ENCODE data around the gene GOLT1B. TPM values are rescaled to one million over a fixed set of nuclear protein-coding genes. Genes with fewer than 3 reads are reported as not detected.
A peak's percentile ranks its signal among the peaks of the same experiment; 100 is the strongest.
"Not testable (repeated sequence)": the region's sequence is repeated elsewhere in the genome, so short reads cannot be mapped to it uniquely, and the experiment has no call there.

GOLT1B gene
- polyA plus RNA-seq (2013): 23.0 TPM

GRCh38 chr12:21501258-21502163 is at the start of gene GOLT1B, which contains the start of gene RECQL:
GOLT1B (plus strand) TSS chr12:21501789; CDS start chr12:21501924, 135 bp downstream.
RECQL (minus strand) TSS chr12:21501635; CDS start chr12:21499570, 2,065 bp downstream.
- under 1% methylated on average over 56 of the region's 61 CpGs for WGBS (ENCODE audit: insufficient coverage)
- POLR2A ChIA-PET: interaction anchor here (0.7 to 1.6 kb wide), 3 partner anchors 8 to 26 kb away, joined by 4 to 6 read pairs (median 5); no protein-coding TSS in a partner anchor

GRCh38 chr12:21453312-21453852 is 48.2 kb upstream of the GOLT1B start:
- Histone ChIP-seq H3K27me3 (replicated peaks in 2 of 5; ENCODE audit: control insufficient read depth in 4 of 5, insufficient read depth in 5 of 5, low read length in 4 of 5) (no peaks in the 10 kb centered on the region), H3K9me3 (ENCODE audit: control extremely low read depth in 1 of 5, control insufficient read depth in 4 of 5, insufficient read depth in 2 of 5, low read depth in 1 of 5, low read length in 4 of 5) (no peaks in the 10 kb centered on the region), H3K4me1 (ENCODE audit: control extremely low read depth in 1 of 4, control insufficient read depth in 4 of 4, insufficient read depth in 4 of 4, low read length in 3 of 4) (no peaks in the 10 kb centered on the region), H3K36me3 (ENCODE audit: control insufficient read depth in 4 of 4, insufficient read depth in 4 of 4, low read length in 3 of 4) (peaks cover 7 to 29% (median 22%) of the 10 kb centered on the region in 4 experiments), H3K27ac (ENCODE audit: insufficient read depth in 1 of 2, low read depth in 1 of 2, low read length in 2 of 2, poor library complexity in 1 of 2, severe bottlenecking in 2 of 2) (no peak overlapping the region), H3K4me3 (ENCODE audit: control insufficient read depth in 1 of 7, extremely low read depth in 1 of 7, insufficient read depth in 4 of 7, low read depth in 2 of 7, low read length in 6 of 7) (no peak overlapping the region)
- ChIA-PET CTCF (no interaction called here), POLR2A (no interaction called here)
- 100% methylated on average over 1 of the region's 4 CpGs for WGBS (ENCODE audit: insufficient coverage)
- no peak for DNase-seq

More at GRCh38 chr12:21501258-21502163, at the start of gene GOLT1B, which contains the start of gene RECQL:
- CTCF ChIA-PET: no interaction called here
- Histone ChIP-seq H3K27ac (ENCODE audit: insufficient read depth in 1 of 2, low read depth in 1 of 2, low read length in 2 of 2, poor library complexity in 1 of 2, severe bottlenecking in 2 of 2) (peak within 1 kb of the TSS; percentile 78 to 88), H3K36me3 (ENCODE audit: control insufficient read depth in 4 of 4, insufficient read depth in 4 of 4, low read length in 3 of 4) (peaks cover 8 to 18% (median 13%) of the 10 kb centered on the region in 4 experiments), H3K27me3 (replicated peaks in 2 of 5; ENCODE audit: control insufficient read depth in 4 of 5, insufficient read depth in 5 of 5, low read length in 4 of 5) (no peaks in the 10 kb centered on the region), H3K4me1 (ENCODE audit: control extremely low read depth in 1 of 4, control insufficient read depth in 4 of 4, insufficient read depth in 4 of 4, low read length in 3 of 4) (peaks cover 12 to 31% (median 21%) of the 10 kb centered on the region in 4 experiments), H3K9me3 (ENCODE audit: control extremely low read depth in 1 of 5, control insufficient read depth in 4 of 5, insufficient read depth in 2 of 5, low read depth in 1 of 5, low read length in 4 of 5) (no peaks in the 10 kb centered on the region), H3K4me3 (ENCODE audit: control insufficient read depth in 1 of 7, extremely low read depth in 1 of 7, insufficient read depth in 4 of 7, low read depth in 2 of 7, low read length in 6 of 7) (peak within 1 kb of the TSS; percentile 82 to 95 (median 90))
- peak; percentile 96 to 98 (median 98) for DNase-seq

GRCh38 chr12:21456291-21456780 is 45.3 kb upstream of the GOLT1B start:
- H3K36me3 ChIP-seq (ENCODE audit: control insufficient read depth in 4 of 4, insufficient read depth in 4 of 4, low read length in 3 of 4): peaks cover 7 to 38% (median 22%) of the 10 kb centered on the region in 4 experiments
- H3K27ac ChIP-seq (ENCODE audit: insufficient read depth in 1 of 2, low read depth in 1 of 2, low read length in 2 of 2, poor library complexity in 1 of 2, severe bottlenecking in 2 of 2): no peak overlapping the region
- POLR2A ChIA-PET: no interaction called here
- no peak overlapping the region for H3K4me3 ChIP-seq (ENCODE audit: control insufficient read depth in 1 of 7, extremely low read depth in 1 of 7, insufficient read depth in 4 of 7, low read depth in 2 of 7, low read length in 6 of 7)
- no peak for DNase-seq
- CTCF ChIA-PET: no interaction called here
- 67% methylated on average over 3 of the region's 7 CpGs for WGBS (ENCODE audit: insufficient coverage)
- H3K27me3 ChIP-seq (replicated peaks in 2 of 5; ENCODE audit: control insufficient read depth in 4 of 5, insufficient read depth in 5 of 5, low read length in 4 of 5): no peaks in the 10 kb centered on the region
- H3K4me1 ChIP-seq (ENCODE audit: control extremely low read depth in 1 of 4, control insufficient read depth in 4 of 4, insufficient read depth in 4 of 4, low read length in 3 of 4): no peaks in the 10 kb centered on the region
- H3K9me3 ChIP-seq (ENCODE audit: control extremely low read depth in 1 of 5, control insufficient read depth in 4 of 5, insufficient read depth in 2 of 5, low read depth in 1 of 5, low read length in 4 of 5): no peaks in the 10 kb centered on the region

DNA sequence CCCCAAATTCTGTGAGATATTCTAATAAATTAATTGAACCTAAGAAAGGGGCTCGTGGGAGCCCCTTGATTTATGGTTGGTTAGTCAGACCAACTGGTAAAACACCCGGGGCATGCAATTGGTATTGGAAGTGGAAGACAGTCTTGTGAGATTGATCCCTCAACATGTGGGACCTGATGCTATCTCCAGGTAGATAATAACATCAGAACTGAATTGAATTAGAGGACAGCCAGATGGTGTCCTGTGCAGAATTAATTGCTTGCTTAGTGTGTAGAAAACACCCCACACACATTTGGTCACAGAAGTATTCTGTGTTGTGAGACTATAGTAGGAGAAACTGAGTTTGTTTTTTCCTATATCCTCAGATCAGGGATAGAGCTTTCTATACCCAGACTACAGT is 42.1 kb upstream of the GOLT1B start:
- H3K36me3 ChIP-seq (ENCODE audit: control insufficient read depth in 4 of 4, insufficient read depth in 4 of 4, low read length in 3 of 4): peaks cover 9 to 48% (median 18%) of the 10 kb centered on the region in 4 experiments
- H3K4me3 ChIP-seq (ENCODE audit: control insufficient read depth in 1 of 7, extremely low read depth in 1 of 7, insufficient read depth in 4 of 7, low read depth in 2 of 7, low read length in 6 of 7): no peak overlapping the region
- CTCF ChIA-PET: no interaction called here

DNA sequence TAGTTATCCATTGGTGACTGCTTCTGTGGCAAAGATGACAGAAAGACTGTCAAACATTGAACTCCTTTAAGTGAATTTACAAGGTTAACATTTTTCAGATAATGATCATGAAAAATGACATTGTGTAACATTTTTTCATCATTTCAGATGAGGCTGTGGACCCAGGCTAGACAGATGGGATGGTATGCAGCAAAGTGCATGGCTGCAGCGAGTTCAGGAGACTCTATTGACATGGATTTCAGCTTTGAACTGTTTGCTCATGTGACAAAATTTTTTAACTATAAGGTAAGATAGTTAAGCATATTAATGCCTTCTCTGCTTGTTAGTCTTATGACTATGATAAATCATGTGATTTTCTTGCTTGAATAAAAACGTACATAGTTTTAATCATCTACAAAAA is 34.3 kb upstream of the GOLT1B start:
- POLR2A ChIA-PET; H3K4me1 ChIP-seq (ENCODE audit: control extremely low read depth in 1 of 4, control insufficient read depth in 4 of 4, insufficient read depth in 4 of 4, low read length in 3 of 4); CTCF ChIA-PET; H3K9me3 ChIP-seq (ENCODE audit: control extremely low read depth in 1 of 5, control insufficient read depth in 4 of 5, insufficient read depth in 2 of 5, low read depth in 1 of 5, low read length in 4 of 5); H3K27ac ChIP-seq (ENCODE audit: insufficient read depth in 1 of 2, low read depth in 1 of 2, low read length in 2 of 2, poor library complexity in 1 of 2, severe bottlenecking in 2 of 2); H3K4me3 ChIP-seq (ENCODE audit: control insufficient read depth in 1 of 7, extremely low read depth in 1 of 7, insufficient read depth in 4 of 7, low read depth in 2 of 7, low read length in 6 of 7); H3K27me3 ChIP-seq (replicated peaks in 2 of 5; ENCODE audit: control insufficient read depth in 4 of 5, insufficient read depth in 5 of 5, low read length in 4 of 5); DNase-seq: not testable (repeated sequence)
- no CpG with 5 or more reads among the region's 2 CpGs for WGBS (ENCODE audit: insufficient coverage)
- H3K36me3 ChIP-seq (ENCODE audit: control insufficient read depth in 4 of 4, insufficient read depth in 4 of 4, low read length in 3 of 4): peaks cover 11 to 33% (median 17%) of the 10 kb centered on the region in 4 experiments

More for the DNA sequence above, 42.1 kb upstream of the GOLT1B start:
- POLR2A ChIA-PET: no interaction called here
- DNase-seq: no peak
- Histone ChIP-seq H3K27ac (ENCODE audit: insufficient read depth in 1 of 2, low read depth in 1 of 2, low read length in 2 of 2, poor library complexity in 1 of 2, severe bottlenecking in 2 of 2) (no peak overlapping the region), H3K4me1 (ENCODE audit: control extremely low read depth in 1 of 4, control insufficient read depth in 4 of 4, insufficient read depth in 4 of 4, low read length in 3 of 4) (no peaks in the 10 kb centered on the region), H3K9me3 (ENCODE audit: control extremely low read depth in 1 of 5, control insufficient read depth in 4 of 5, insufficient read depth in 2 of 5, low read depth in 1 of 5, low read length in 4 of 5) (no peaks in the 10 kb centered on the region), H3K27me3 (replicated peaks in 2 of 5; ENCODE audit: control insufficient read depth in 4 of 5, insufficient read depth in 5 of 5, low read length in 4 of 5) (no peaks in the 10 kb centered on the region)
- 88% methylated on average over 2 of the region's 2 CpGs for WGBS (ENCODE audit: insufficient coverage)

- no CpG with 5 or more reads among the region's 2 CpGs for WGBS (ENCODE audit: insufficient coverage)
- ChIA-PET CTCF (no interaction called here), POLR2A (no interaction called here)
- Histone ChIP-seq H3K4me1 (ENCODE audit: control extremely low read depth in 1 of 4, control insufficient read depth in 4 of 4, insufficient read depth in 4 of 4, low read length in 3 of 4) (no peaks in the 10 kb centered on the region), H3K36me3 (ENCODE audit: control insufficient read depth in 4 of 4, insufficient read depth in 4 of 4, low read length in 3 of 4) (peaks cover 14 to 45% (median 31%) of the 10 kb centered on the region in 4 experiments), H3K27me3 (replicated peaks in 2 of 5; ENCODE audit: control insufficient read depth in 4 of 5, insufficient read depth in 5 of 5, low read length in 4 of 5) (no peaks in the 10 kb centered on the region), H3K9me3 (ENCODE audit: control extremely low read depth in 1 of 5, control insufficient read depth in 4 of 5, insufficient read depth in 2 of 5, low read depth in 1 of 5, low read length in 4 of 5) (no peaks in the 10 kb centered on the region), H3K27ac (ENCODE audit: insufficient read depth in 1 of 2, low read depth in 1 of 2, low read length in 2 of 2, poor library complexity in 1 of 2, severe bottlenecking in 2 of 2) (no peak overlapping the region), H3K4me3 (ENCODE audit: control insufficient read depth in 1 of 7, extremely low read depth in 1 of 7, insufficient read depth in 4 of 7, low read depth in 2 of 7, low read length in 6 of 7) (no peak overlapping the region)
- no peak for DNase-seq
Observed at GRCh38 chr12:21471294-21471693, 30.3 kb upstream of the GOLT1B start.
